Measurements from ENCODE around the gene PLEKHB2.
"Not testable (repeated sequence)": the region's sequence is repeated elsewhere in the genome, so short reads cannot be mapped to it uniquely, and the experiment has no call there.

PLEKHB2 gene
- total RNA-seq = 99.2 to 194 reads per million in 2 donors

GRCh38 chr2:131105156-131105949 lies at the start of gene PLEKHB2:
Gene PLEKHB2 (plus strand): TSS chr2:131105336. CDS start chr2:131120942, 15,606 bp downstream.
- DNase-seq = peak; percentile 86

- DNase-seq = no peak
Measured at GRCh38 chr2:131056204-131056931, 48.8 kb upstream of the PLEKHB2 start.

- DNase-seq = no peak
Measured at GRCh38 chr2:131056932-131057287, 48.2 kb upstream of the PLEKHB2 start.

- DNase-seq = no peak
Measured at GRCh38 chr2:131058214-131058843, 46.8 kb upstream of the PLEKHB2 start.

GRCh38 chr2:131058920-131059319 lies 46.2 kb upstream of the PLEKHB2 start:
- DNase-seq = no peak

- no peak for DNase-seq
Measured at GRCh38 chr2:131063501-131064283, 41.4 kb upstream of the PLEKHB2 start.

- no peak for DNase-seq
Measured at GRCh38 chr2:131064589-131065512, 40.3 kb upstream of the PLEKHB2 start.

GRCh38 chr2:131067465-131068125 lies 37.5 kb upstream of the PLEKHB2 start:
- no peak for DNase-seq

GRCh38 chr2:131068172-131068571 lies 37.0 kb upstream of the PLEKHB2 start:
- DNase-seq = not testable (repeated sequence)

- DNase-seq = not testable (repeated sequence)
Measured at GRCh38 chr2:131075578-131075977, 29.6 kb upstream of the PLEKHB2 start.

- DNase-seq = no peak
Measured at GRCh38 chr2:131076707-131077106, 28.4 kb upstream of the PLEKHB2 start.

- no peak for DNase-seq
Measured at GRCh38 chr2:131077182-131077846, 27.8 kb upstream of the PLEKHB2 start.

- DNase-seq = no peak
Measured at GRCh38 chr2:131077966-131078365, 27.2 kb upstream of the PLEKHB2 start.

- DNase-seq = not testable (repeated sequence)
Measured at GRCh38 chr2:131079931-131080330, 25.2 kb upstream of the PLEKHB2 start.

GRCh38 chr2:131081190-131081589 lies 23.9 kb upstream of the PLEKHB2 start:
- no peak for DNase-seq

- DNase-seq = no peak
Measured at GRCh38 chr2:131085646-131086045, 19.5 kb upstream of the PLEKHB2 start.

- DNase-seq = no peak
Measured at GRCh38 chr2:131092458-131093005, 12.6 kb upstream of the PLEKHB2 start.

GRCh38 chr2:131093006-131093695 lies 12.0 kb upstream of the PLEKHB2 start, which contains the start of gene FAM168B:
Gene FAM168B (minus strand): TSS chr2:131093460. CDS start chr2:131082646, 10,814 bp downstream.
- peak; percentile 83 for DNase-seq

Data from T-helper 9 cell (primary cell).